ENCODE results near the gene CORT.
A peak's percentile ranks its signal among the peaks of the same experiment; 100 is the strongest.
"Not testable (repeated sequence)": the region's sequence is repeated elsewhere in the genome, so short reads cannot be mapped to it uniquely, and the experiment has no call there.

CORT gene

DNA sequence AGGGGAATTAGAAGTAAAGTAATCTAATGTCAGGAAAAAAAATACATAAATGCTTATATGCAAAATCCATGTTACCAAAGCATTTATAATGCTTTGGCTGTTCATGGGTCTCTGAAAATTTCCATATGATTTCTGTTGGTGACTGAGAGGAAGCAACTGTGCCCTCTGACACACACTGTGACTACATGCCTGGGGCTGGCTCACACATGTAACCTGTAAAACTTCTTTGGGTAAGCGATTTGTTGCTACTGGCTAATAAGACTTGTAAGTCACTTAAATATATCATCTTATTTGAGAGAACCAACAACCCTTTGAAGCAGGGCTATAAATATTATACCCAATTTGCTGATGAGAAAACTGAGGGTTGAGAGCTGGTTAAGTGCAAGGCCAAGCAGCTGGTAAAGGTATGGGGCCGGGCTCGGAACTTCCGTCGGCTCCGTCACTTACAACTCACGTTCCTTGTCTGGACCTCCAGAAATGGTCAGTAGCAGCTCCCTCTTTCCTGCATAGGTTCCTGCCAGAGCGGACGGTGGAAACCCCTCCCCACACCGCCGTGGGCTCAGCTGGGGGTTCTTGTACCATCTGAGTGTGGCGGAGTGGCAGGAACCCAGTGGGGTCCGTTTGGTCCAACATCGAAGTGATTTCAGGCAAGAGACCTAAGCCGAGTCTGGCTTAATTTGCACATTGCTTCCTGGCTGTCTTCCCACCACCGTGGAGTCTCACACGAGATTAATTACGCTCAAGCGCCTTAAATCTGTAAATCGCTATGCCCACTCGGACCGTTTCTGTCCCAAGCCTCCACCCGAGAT is 21.8 kb downstream of the CORT start:
- TF ChIP-seq, protein P1, sequence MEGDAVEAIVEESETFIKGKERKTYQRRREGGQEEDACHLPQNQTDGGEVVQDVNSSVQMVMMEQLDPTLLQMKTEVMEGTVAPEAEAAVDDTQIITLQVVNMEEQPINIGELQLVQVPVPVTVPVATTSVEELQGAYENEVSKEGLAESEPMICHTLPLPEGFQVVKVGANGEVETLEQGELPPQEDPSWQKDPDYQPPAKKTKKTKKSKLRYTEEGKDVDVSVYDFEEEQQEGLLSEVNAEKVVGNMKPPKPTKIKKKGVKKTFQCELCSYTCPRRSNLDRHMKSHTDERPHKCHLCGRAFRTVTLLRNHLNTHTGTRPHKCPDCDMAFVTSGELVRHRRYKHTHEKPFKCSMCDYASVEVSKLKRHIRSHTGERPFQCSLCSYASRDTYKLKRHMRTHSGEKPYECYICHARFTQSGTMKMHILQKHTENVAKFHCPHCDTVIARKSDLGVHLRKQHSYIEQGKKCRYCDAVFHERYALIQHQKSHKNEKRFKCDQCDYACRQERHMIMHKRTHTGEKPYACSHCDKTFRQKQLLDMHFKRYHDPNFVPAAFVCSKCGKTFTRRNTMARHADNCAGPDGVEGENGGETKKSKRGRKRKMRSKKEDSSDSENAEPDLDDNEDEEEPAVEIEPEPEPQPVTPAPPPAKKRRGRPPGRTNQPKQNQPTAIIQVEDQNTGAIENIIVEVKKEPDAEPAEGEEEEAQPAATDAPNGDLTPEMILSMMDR (conservative IDR thresholded peaks at IDR 0.05; ENCODE audit: low read length): no peak
- H3K4me3 ChIP-seq (ENCODE audit: low read length): peak overlapping the region; percentile 91
- peak; percentile 45 for DNase-seq (ENCODE audit: low read depth)

GRCh38 chr1:10472220-10473144 is 22.7 kb downstream of the CORT start, which contains the start of gene DFFA:
Gene DFFA (minus strand): TSS chr1:10472529. CDS start chr1:10472458, 71 bp downstream.
- TF ChIP-seq, protein P1 (conservative IDR thresholded peaks at IDR 0.05; ENCODE audit: low read length): no peak
- peak within 1 kb of the TSS; percentile 91 for H3K4me3 ChIP-seq (ENCODE audit: low read length)
- peak; percentile 93 for DNase-seq (ENCODE audit: low read depth)

DNA sequence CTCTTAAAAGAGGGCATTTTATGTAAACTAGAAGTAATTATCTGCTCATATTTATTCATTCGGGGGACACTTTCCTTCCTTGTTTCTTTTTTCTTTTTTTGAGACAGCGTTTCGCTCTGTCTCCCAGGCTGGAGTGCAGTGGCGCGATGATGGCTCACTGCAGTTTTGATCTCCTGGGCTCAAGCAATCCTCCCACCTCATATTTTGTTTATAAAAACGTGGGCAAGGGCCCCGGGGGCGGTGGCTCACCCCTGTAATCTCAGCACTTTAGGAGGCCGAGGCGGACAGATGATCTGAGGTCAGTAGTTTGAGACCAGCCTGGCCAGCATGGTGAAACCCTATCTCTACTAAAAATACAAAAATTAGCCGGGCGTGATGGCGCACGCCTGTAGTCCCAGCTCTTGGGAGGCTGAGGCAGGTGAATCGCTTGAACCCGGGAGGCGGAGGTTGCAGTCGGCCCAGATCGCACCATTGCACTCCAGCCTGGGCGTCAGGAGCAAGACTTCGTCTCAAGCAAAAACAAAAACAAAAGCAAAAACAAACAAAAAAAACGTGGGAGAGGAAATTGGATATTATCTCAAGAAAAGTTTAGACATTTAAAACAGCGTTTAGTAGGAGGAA is 23.4 kb downstream of the CORT start:
- DNase-seq (ENCODE audit: low read depth): no peak
- TF ChIP-seq, protein P1 (conservative IDR thresholded peaks at IDR 0.05; ENCODE audit: low read length): no peak
- no peak overlapping the region for H3K4me3 ChIP-seq (ENCODE audit: low read length)

- H3K4me3 ChIP-seq (ENCODE audit: low read length): peak overlapping the region; percentile 90
- DNase-seq (ENCODE audit: low read depth): not testable (repeated sequence)
These were observed 24.4 kb downstream of the CORT start for GRCh38 chr1:10474309-10474612.

GRCh38 chr1:10474613-10475507 is 25.0 kb downstream of the CORT start, which contains the start of gene PEX14:
Gene PEX14 (plus strand): TSS chr1:10474950. CDS start chr1:10474967, 17 bp downstream.
- TF ChIP-seq, protein P1 (conservative IDR thresholded peaks at IDR 0.05; ENCODE audit: low read length): no peak
- peak within 1 kb of the TSS; percentile 90 for H3K4me3 ChIP-seq (ENCODE audit: low read length)
- DNase-seq (ENCODE audit: low read depth): peak; percentile 80

- peak overlapping the region; percentile 90 for H3K4me3 ChIP-seq (ENCODE audit: low read length)
- TF ChIP-seq, protein P1 (conservative IDR thresholded peaks at IDR 0.05; ENCODE audit: low read length): no peak
- DNase-seq (ENCODE audit: low read depth): no peak
These were observed 25.7 kb downstream of the CORT start for GRCh38 chr1:10475510-10475909.

All from AG10803 (cell line).